K562 (cell line): ENCODE data around the gene ENPP7. TPM values are rescaled to one million over a fixed set of nuclear protein-coding genes. Genes with fewer than 3 reads are reported as not detected.

ENCODE experiments used
- EGR1 ChIP-seq: fragments of 450-650 bp; conservative IDR thresholded peaks from 2 replicates; pipeline ENCODE4 v1.6.1; 2017; ENCODE audit warnings: mild to moderate bottlenecking
- ETS2 ChIP-seq: IDR thresholded peaks from 2 replicates; pipeline ENCODE4 v1.6.1; 2016; ENCODE audit warnings: borderline replicate concordance, missing genetic modification characterization, mild to moderate bottlenecking, moderate library complexity, missing compliant biosample characterization; ENCODE audit not compliant: poor library complexity, severe bottlenecking
- NR2F6 ChIP-seq: fragments of 450-650 bp; formaldehyde crosslinking; IDR thresholded peaks from 2 replicates; pipeline ENCODE4 v1.4.0; 2020; ENCODE audit warnings: mild to moderate bottlenecking
- STAT5B ChIP-seq: fragments of 250-450 bp; sonication (Bioruptor Pico); IDR thresholded peaks from 2 replicates; pipeline ENCODE4 v1.8.0; 2021; ENCODE audit warnings: mild to moderate bottlenecking, inconsistent platforms
- ZNF274 ChIP-seq: IDR thresholded peaks from 2 replicates; pipeline ENCODE4 v1.6.1; 2011; ENCODE audit warnings: low read depth, mild to moderate bottlenecking, low read length, moderate library complexity, borderline replicate concordance
- ZNF445 ChIP-seq: fragments of 250-450 bp; sonication (Bioruptor Pico); IDR thresholded peaks from 2 replicates; pipeline ENCODE4 v1.4.0; 2020; ENCODE audit warnings: low read depth, mild to moderate bottlenecking, moderate library complexity
- polyA plus RNA-seq, 8 experiments: library from polyadenylated mRNA; depleted of rRNA in 4 of 8; stranded (reverse) in 5 of 8; unstranded in 3 of 8; fragments of >200 nt; fragmentation: Nextera tagmentation in 2 of 8; fragmentation: Illumina TruSeq in 1 of 8; extraction: Ambion mirVana in 2 of 8; extraction: Trizol in 1 of 8; gene quantifications; 2 replicates each; pipeline versions ENCODE4 v1.2.1 to v1.2.3, GENCODE V29; 2011 to 2014; ENCODE audit warnings: inconsistent platforms in 1 of 8, missing spikeins in 1 of 8
- total RNA-seq, 7 experiments: library from RNA; depleted of rRNA in 6 of 7; stranded (reverse); fragments of >200 nt in 6 of 7; fragmentation: Illumina TruSeq in 2 of 7; extraction: Trizol in 2 of 7; gene quantifications; 2 replicates each; pipeline versions ENCODE4 v1.2.1 to v1.2.3, GENCODE V29; 2011 to 2021; ENCODE audit warnings: low replicate concordance in 1 of 7
- TF ChIP-seq, protein P1 (sequence below): fragments of 200-800 bp; sonication (Bioruptor generic); IDR thresholded peaks from 2 replicates; pipeline ENCODE4 v1.6.1; 2016; ENCODE audit warnings: missing genetic modification characterization, missing compliant biosample characterization
- TF ChIP-seq, protein P2 (sequence below), 2 experiments: fragments of 250-450 bp in 1 of 2; fragments of 450-650 bp in 1 of 2; sonication (Bioruptor Pico) in 1 of 2; IDR thresholded peaks; 2 replicates each; pipeline versions ENCODE4 v1.6.1 to v1.8.0; 2016 to 2021; ENCODE audit warnings: mild to moderate bottlenecking in 2 of 2, moderate library complexity in 2 of 2, missing compliant biosample characterization in 1 of 2, missing genetic modification characterization in 1 of 2
- TF ChIP-seq, protein P3 (sequence below): sonication (generic); formaldehyde crosslinking; IDR thresholded peaks from 2 replicates; pipeline ENCODE4 v1.8.1; 2023; ENCODE audit warnings: mild to moderate bottlenecking, missing genetic modification reagents
- TF ChIP-seq, protein P4 (sequence below), 3 experiments: fragments of 200-800 bp in 1 of 3; sonication (Bioruptor generic) in 1 of 3; sonication (generic) in 1 of 3; formaldehyde crosslinking in 1 of 3; IDR thresholded peaks; 2 replicates each; pipeline versions ENCODE4 v1.6.1 to v1.8.0; 2016 to 2022; ENCODE audit warnings: mild to moderate bottlenecking in 2 of 3, missing compliant biosample characterization in 2 of 3, missing genetic modification characterization in 2 of 3, missing genetic modification reagents in 1 of 3
- TF ChIP-seq, protein P5 (sequence below): fragments of 450-650 bp; IDR thresholded peaks from 2 replicates; pipeline ENCODE4 v1.6.1; 2016; ENCODE audit warnings: low read depth, mild to moderate bottlenecking, moderate library complexity

The ENPP7 gene
- total and polyA plus RNA-seq, 9 of the 15 experiments (the other 6 are each of a cell fraction or from before 2014, with no cell fraction given), result not detected

DNA sequence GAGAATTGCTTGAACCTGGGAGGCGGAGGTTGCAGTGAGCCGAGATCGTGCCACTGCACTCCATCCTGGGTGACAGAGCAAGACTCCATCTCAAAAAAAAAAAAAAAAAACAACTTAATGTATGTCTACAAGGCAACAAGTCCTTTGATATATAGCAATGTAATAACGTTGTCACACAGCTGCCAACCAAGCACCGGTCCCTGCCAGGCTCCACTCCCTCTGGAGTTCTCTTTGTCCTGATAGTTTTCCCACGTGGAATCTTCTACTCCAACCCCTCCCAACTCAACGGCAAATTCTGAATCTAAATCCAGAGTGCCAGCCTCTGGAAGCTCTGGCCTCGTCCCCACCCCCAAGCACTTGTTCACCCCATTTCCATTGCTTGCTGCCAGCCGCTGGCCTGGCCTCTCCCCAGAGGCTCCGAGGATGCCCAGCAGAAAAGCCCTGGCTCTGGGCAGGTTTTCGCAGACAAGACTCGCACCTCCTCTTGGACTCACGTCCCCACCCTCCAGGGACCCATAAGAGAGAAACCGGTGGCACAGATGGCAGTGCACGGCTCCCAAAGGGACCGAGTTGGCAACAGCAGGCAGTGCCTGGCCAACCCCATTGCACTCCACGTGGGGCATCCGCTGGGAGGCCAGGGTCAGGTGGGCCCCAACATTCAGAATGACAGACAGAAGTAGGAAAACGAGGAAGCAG lies 31.3 kb downstream of the ENPP7 start (continued):
- TF ChIP-seq, protein P1, sequence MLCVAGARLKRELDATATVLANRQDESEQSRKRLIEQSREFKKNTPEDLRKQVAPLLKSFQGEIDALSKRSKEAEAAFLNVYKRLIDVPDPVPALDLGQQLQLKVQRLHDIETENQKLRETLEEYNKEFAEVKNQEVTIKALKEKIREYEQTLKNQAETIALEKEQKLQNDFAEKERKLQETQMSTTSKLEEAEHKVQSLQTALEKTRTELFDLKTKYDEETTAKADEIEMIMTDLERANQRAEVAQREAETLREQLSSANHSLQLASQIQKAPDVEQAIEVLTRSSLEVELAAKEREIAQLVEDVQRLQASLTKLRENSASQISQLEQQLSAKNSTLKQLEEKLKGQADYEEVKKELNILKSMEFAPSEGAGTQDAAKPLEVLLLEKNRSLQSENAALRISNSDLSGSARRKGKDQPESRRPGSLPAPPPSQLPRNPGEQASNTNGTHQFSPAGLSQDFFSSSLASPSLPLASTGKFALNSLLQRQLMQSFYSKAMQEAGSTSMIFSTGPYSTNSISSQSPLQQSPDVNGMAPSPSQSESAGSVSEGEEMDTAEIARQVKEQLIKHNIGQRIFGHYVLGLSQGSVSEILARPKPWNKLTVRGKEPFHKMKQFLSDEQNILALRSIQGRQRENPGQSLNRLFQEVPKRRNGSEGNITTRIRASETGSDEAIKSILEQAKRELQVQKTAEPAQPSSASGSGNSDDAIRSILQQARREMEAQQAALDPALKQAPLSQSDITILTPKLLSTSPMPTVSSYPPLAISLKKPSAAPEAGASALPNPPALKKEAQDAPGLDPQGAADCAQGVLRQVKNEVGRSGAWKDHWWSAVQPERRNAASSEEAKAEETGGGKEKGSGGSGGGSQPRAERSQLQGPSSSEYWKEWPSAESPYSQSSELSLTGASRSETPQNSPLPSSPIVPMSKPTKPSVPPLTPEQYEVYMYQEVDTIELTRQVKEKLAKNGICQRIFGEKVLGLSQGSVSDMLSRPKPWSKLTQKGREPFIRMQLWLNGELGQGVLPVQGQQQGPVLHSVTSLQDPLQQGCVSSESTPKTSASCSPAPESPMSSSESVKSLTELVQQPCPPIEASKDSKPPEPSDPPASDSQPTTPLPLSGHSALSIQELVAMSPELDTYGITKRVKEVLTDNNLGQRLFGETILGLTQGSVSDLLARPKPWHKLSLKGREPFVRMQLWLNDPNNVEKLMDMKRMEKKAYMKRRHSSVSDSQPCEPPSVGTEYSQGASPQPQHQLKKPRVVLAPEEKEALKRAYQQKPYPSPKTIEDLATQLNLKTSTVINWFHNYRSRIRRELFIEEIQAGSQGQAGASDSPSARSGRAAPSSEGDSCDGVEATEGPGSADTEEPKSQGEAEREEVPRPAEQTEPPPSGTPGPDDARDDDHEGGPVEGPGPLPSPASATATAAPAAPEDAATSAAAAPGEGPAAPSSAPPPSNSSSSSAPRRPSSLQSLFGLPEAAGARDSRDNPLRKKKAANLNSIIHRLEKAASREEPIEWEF, result no peak
- TF ChIP-seq, protein P2, sequence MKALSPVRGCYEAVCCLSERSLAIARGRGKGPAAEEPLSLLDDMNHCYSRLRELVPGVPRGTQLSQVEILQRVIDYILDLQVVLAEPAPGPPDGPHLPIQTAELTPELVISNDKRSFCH (CRISPR knock-in tag; IDR thresholded peaks at IDR 0.05), result no peak
- TF ChIP-seq, protein P2 (tag; IDR thresholded peaks at IDR 0.05), result no peak
- TF ChIP-seq, protein P3, sequence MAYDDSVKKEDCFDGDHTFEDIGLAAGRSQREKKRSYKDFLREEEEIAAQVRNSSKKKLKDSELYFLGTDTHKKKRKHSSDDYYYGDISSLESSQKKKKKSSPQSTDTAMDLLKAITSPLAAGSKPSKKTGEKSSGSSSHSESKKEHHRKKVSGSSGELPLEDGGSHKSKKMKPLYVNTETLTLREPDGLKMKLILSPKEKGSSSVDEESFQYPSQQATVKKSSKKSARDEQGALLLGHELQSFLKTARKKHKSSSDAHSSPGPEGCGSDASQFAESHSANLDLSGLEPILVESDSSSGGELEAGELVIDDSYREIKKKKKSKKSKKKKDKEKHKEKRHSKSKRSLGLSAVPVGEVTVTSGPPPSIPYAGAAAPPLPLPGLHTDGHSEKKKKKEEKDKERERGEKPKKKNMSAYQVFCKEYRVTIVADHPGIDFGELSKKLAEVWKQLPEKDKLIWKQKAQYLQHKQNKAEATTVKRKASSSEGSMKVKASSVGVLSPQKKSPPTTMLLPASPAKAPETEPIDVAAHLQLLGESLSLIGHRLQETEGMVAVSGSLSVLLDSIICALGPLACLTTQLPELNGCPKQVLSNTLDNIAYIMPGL (CRISPR knock-in tag), result no peak
- TF ChIP-seq EGR1 (no peak), ZNF274 (no peak), STAT5B (CRISPR knock-in tag) (no peak), ZNF445 (CRISPR knock-in tag) (no peak), ETS2 (tag) (no peak), NR2F6 (CRISPR knock-in tag) (no peak)
- TF ChIP-seq, protein P4, sequence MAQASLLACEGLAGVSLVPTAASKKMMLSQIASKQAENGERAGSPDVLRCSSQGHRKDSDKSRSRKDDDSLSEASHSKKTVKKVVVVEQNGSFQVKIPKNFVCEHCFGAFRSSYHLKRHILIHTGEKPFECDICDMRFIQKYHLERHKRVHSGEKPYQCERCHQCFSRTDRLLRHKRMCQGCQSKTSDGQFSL (CRISPR knock-in tag; IDR thresholded peaks at IDR 0.05), result no peak
- TF ChIP-seq, protein P4 (tag; IDR thresholded peaks at IDR 0.05), result no peak
- TF ChIP-seq, protein P5, sequence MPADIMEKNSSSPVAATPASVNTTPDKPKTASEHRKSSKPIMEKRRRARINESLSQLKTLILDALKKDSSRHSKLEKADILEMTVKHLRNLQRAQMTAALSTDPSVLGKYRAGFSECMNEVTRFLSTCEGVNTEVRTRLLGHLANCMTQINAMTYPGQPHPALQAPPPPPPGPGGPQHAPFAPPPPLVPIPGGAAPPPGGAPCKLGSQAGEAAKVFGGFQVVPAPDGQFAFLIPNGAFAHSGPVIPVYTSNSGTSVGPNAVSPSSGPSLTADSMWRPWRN, result no peak
